HEK293 (cell line): ENCODE measurements around the gene ZNF236.

Experiments used
- CTCF ChIA-PET: fragments of 350-600 bp; formaldehyde crosslinking; extraction: SDS; loops from one replicate; lab custom pipeline; 2021; ENCODE audit warnings: antibody characterized with exemption; lab: Yijun Ruan, JAX
- POLR2A ChIA-PET: fragments of 300-600 bp; formaldehyde crosslinking; extraction: SDS; loops from one replicate; lab custom pipeline; 2020; ENCODE audit warnings: antibody characterized with exemption, inconsistent platforms; lab: Yijun Ruan, JAX
- H3K27ac ChIP-seq: fragments of 200-500 bp; sonication (Bioruptor generic); 2 replicates; pipeline ENCODE4 v1.5.1; 2014; ENCODE audit warnings: low read depth, low read length, control low read depth, inconsistent platforms; ENCODE audit errors: extremely low read depth
- H3K36me3 ChIP-seq, 2 experiments: fragments of 200-500 bp in 1 of 2; sonication (Bioruptor generic) in 1 of 2; 1 replicate in 1 of 2; 2 replicates in 1 of 2; pipeline ENCODE4 v1.5.1; 2014 to 2017; ENCODE audit warnings: inconsistent platforms in 2 of 2, low read length in 2 of 2; ENCODE audit not compliant: control insufficient read depth in 2 of 2, insufficient read depth in 1 of 2
- H3K4me1 ChIP-seq: fragments of 200-500 bp; sonication (Bioruptor generic); 2 replicates; pipeline ENCODE4 v1.5.1; 2014; ENCODE audit warnings: mild to moderate bottlenecking, low read length, inconsistent platforms; ENCODE audit not compliant: control insufficient read depth, insufficient read depth
- H3K4me3 ChIP-seq: 2 replicates; pipeline ENCODE4 v1.5.1; 2011; ENCODE audit warnings: low read depth, mild to moderate bottlenecking, control low read depth, low read length, moderate library complexity
- H3K9me3 ChIP-seq: fragments of 200-500 bp; sonication (Bioruptor generic); 2 replicates; pipeline ENCODE4 v1.5.1; 2014; ENCODE audit warnings: low read depth, low read length, inconsistent platforms; ENCODE audit not compliant: control insufficient read depth, insufficient read depth
- FEZF1 ChIP-seq: fragments of 450-650 bp; formaldehyde crosslinking; IDR thresholded peaks from 2 replicates; pipeline ENCODE4 v1.5.1; 2016; ENCODE audit warnings: missing biosample characterization, missing genetic modification characterization
- GLIS1 ChIP-seq: fragments of 450-650 bp; formaldehyde crosslinking; IDR thresholded peaks from 2 replicates; pipeline ENCODE4 v1.5.1; 2016; ENCODE audit warnings: missing biosample characterization, missing genetic modification characterization
- HOXD13 ChIP-seq: sonication (generic); formaldehyde crosslinking; IDR thresholded peaks from 2 replicates; pipeline ENCODE4 v1.8.0; 2022; ENCODE audit warnings: missing genetic modification reagents, borderline replicate concordance
- SALL2 ChIP-seq: fragments of 450-650 bp; formaldehyde crosslinking; IDR thresholded peaks from 2 replicates; pipeline ENCODE4 v1.5.0; 2017; ENCODE audit warnings: missing biosample characterization, mild to moderate bottlenecking, missing genetic modification characterization, borderline replicate concordance
- SP2 ChIP-seq: fragments of 450-650 bp; formaldehyde crosslinking; IDR thresholded peaks from 2 replicates; pipeline ENCODE4 v1.5.1; 2016; ENCODE audit warnings: missing biosample characterization, missing genetic modification characterization
- ZBTB7A ChIP-seq: fragments of 450-650 bp; formaldehyde crosslinking; IDR thresholded peaks from 2 replicates; pipeline ENCODE4 v1.5.1; 2016; ENCODE audit warnings: low read depth, missing biosample characterization, missing genetic modification characterization
- ZFHX2 ChIP-seq: fragments of 450-650 bp; formaldehyde crosslinking; conservative IDR thresholded peaks from 2 replicates; pipeline ENCODE4 v1.5.1; 2016; ENCODE audit warnings: missing biosample characterization, missing genetic modification characterization
- ZFP69B ChIP-seq: fragments of 450-650 bp; formaldehyde crosslinking; IDR thresholded peaks from 2 replicates; pipeline ENCODE4 v1.5.1; 2016; ENCODE audit warnings: missing biosample characterization, missing genetic modification characterization
- ZNF23 ChIP-seq: fragments of 450-650 bp; formaldehyde crosslinking; IDR thresholded peaks from 2 replicates; pipeline ENCODE4 v1.5.1; 2016; ENCODE audit warnings: missing biosample characterization, missing genetic modification characterization, borderline replicate concordance
- ZNF37A ChIP-seq: fragments of 450-650 bp; IDR thresholded peaks from 2 replicates; pipeline ENCODE4 v1.5.1; 2018; ENCODE audit warnings: missing biosample characterization, missing genetic modification characterization
- ZNF426 ChIP-seq: fragments of 450-650 bp; formaldehyde crosslinking; IDR thresholded peaks from 2 replicates; pipeline ENCODE4 v1.5.1; 2017; ENCODE audit warnings: missing biosample characterization, missing genetic modification characterization, mild to moderate bottlenecking, inconsistent platforms, moderate library complexity
- ZNF621 ChIP-seq: fragments of 450-650 bp; formaldehyde crosslinking; IDR thresholded peaks from 2 replicates; pipeline ENCODE4 v1.5.1; 2017; ENCODE audit warnings: missing biosample characterization, missing genetic modification characterization
- ZNF658 ChIP-seq: fragments of 450-650 bp; formaldehyde crosslinking; IDR thresholded peaks from 2 replicates; pipeline ENCODE4; 2016; ENCODE audit warnings: missing biosample characterization, missing genetic modification characterization
- ZNF660 ChIP-seq: fragments of 450-650 bp; IDR thresholded peaks from 2 replicates; pipeline ENCODE4 v1.5.1; 2018; ENCODE audit warnings: missing biosample characterization, mild to moderate bottlenecking, missing genetic modification characterization
- ZNF76 ChIP-seq: fragments of 450-650 bp; formaldehyde crosslinking; IDR thresholded peaks from 2 replicates; pipeline ENCODE4; 2016; ENCODE audit warnings: low read depth, missing biosample characterization, missing genetic modification characterization, borderline replicate concordance
- ZNF791 ChIP-seq: fragments of 450-650 bp; formaldehyde crosslinking; IDR thresholded peaks from 2 replicates; pipeline ENCODE4 v1.5.1; 2016; ENCODE audit warnings: missing biosample characterization, missing genetic modification characterization
- ZNF837 ChIP-seq: fragments of 450-650 bp; formaldehyde crosslinking; IDR thresholded peaks from 2 replicates; pipeline ENCODE4 v1.5.1; 2016; ENCODE audit warnings: missing biosample characterization, missing genetic modification characterization
- TF ChIP-seq, protein P1 (sequence below): fragments of 450-650 bp; formaldehyde crosslinking; IDR thresholded peaks from 2 replicates; pipeline ENCODE4 v1.5.1; 2017; ENCODE audit warnings: missing biosample characterization, mild to moderate bottlenecking, missing genetic modification characterization, moderate library complexity
- TF ChIP-seq, protein P2 (sequence below): fragments of 450-650 bp; formaldehyde crosslinking; IDR thresholded peaks from 2 replicates; pipeline ENCODE4 v1.5.1; 2016; ENCODE audit warnings: missing biosample characterization, missing genetic modification characterization
- TF ChIP-seq, protein P3 (sequence below): fragments of 450-650 bp; formaldehyde crosslinking; conservative IDR thresholded peaks from 2 replicates; pipeline ENCODE4 v1.5.1; 2016; ENCODE audit warnings: low read depth, missing biosample characterization, missing genetic modification characterization
- TF ChIP-seq, protein P4 (sequence below): fragments of 450-650 bp; formaldehyde crosslinking; IDR thresholded peaks from 2 replicates; pipeline ENCODE4 v1.5.1; 2016; ENCODE audit warnings: missing biosample characterization, missing genetic modification characterization, borderline replicate concordance
- TF ChIP-seq, protein P5 (sequence below): fragments of 450-650 bp; formaldehyde crosslinking; IDR thresholded peaks from 2 replicates; pipeline ENCODE4 v1.5.1; 2016; ENCODE audit warnings: missing biosample characterization, missing genetic modification characterization

ZNF236 gene

DNA sequence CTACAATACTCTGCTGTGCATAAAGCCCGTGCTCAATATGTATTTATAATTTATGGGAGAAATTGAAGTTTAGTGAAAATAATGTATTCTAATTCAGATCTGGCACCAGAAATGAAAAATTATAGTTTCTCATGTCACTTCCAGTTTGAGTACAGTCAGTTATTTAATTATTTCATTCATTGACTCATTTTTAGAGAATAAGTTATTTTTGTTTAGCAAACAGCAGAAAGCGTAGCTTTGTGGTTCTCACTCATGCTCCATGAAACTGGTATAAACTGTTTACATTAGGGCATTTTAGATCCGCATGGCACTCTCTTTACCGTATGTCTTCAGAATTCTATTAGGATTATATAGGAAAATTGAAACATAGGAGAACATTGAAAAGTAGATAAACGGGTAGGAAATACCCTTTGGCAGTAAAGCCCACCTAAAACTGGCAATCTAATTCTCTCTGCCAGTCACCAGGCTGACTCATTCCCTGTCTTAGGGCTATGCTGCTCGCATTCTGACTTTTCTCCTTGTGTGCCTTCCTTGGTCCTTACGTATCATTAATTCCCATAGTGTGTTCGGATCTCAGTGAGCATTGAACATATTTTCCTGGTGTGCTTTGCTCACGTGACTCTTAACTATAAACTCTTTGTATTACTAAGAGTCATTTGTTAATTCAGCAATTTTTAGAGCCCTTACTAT is 106.0 kb downstream of the ZNF236 start:
- Histone ChIP-seq H3K4me3 (no peak overlapping the region), H3K4me1 (no peaks in the 10 kb centered on the region), H3K9me3 (no peaks in the 10 kb centered on the region), H3K36me3 (peaks cover 28 to 85% of the 10 kb centered on the region in 2 experiments), H3K27ac (no peak overlapping the region)
- TF ChIP-seq ZNF660 (tag by site-specific recombination): no peak
- no peak for TF ChIP-seq ZNF37A
- TF ChIP-seq, protein P1, sequence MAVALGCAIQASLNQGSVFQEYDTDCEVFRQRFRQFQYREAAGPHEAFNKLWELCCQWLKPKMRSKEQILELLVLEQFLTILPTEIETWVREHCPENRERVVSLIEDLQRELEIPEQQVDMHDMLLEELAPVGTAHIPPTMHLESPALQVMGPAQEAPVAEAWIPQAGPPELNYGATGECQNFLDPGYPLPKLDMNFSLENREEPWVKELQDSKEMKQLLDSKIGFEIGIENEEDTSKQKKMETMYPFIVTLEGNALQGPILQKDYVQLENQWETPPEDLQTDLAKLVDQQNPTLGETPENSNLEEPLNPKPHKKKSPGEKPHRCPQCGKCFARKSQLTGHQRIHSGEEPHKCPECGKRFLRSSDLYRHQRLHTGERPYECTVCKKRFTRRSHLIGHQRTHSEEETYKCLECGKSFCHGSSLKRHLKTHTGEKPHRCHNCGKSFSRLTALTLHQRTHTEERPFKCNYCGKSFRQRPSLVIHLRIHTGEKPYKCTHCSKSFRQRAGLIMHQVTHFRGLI: no peak
- TF ChIP-seq, protein P2, sequence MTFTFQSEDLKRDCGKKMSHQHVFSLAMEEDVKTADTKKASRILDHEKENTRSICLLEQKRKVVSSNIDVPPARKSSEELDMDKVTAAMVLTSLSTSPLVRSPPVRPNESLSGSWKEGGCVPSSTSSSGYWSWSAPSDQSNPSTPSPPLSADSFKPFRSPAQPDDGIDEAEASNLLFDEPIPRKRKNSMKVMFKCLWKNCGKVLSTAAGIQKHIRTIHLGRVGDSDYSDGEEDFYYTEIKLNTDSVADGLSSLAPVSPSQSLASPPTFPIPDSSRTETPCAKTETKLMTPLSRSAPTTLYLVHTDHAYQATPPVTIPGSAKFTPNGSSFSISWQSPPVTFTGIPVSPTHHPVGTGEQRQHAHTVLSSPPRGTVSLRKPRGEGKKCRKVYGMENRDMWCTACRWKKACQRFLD (tag by site-specific recombination): no peak
- TF ChIP-seq ZFP69B (tag by site-specific recombination): no peak
- TF ChIP-seq ZNF658: no peak
- no peak for TF ChIP-seq SP2 (tag by site-specific recombination)
- TF ChIP-seq ZNF621 (tag by site-specific recombination): no peak
- TF ChIP-seq ZNF837 (tag by site-specific recombination): no peak
- TF ChIP-seq ZNF791 (tag by site-specific recombination): no peak
- no peak for TF ChIP-seq ZNF23
- ChIA-PET POLR2A (no interaction called here), CTCF (no interaction called here)

DNA sequence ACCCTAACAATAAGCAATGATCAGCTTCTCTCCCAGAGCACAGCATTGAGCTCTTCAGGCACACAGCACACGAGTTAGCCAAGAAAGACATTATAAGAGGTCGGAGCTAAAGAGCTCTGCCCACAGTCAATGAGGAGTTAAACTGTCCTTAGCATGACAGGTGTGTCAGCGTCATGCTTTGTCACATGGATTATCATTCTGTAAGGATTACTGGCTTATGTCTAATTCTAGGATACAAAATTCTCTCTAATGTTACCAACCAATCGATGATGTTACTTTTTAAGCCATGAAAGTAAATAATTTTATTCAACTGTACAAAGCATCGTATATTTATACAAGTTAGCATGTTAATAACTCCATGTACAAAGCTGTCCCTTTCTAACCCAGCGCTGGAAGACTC is 108.8 kb downstream of the ZNF236 start:
- ChIA-PET POLR2A (no interaction called here), CTCF (interaction anchor here (1.2 to 4.6 kb wide), 5 partner anchors 8 to 128 kb away, joined by 3 to 38 read pairs (median 4); no protein-coding TSS in a partner anchor)
- peaks cover 20 to 68% of the 10 kb centered on the region in 2 experiments for H3K36me3 ChIP-seq
- H3K4me3 ChIP-seq: no peak overlapping the region
- no peaks in the 10 kb centered on the region for H3K4me1 ChIP-seq
- no peaks in the 10 kb centered on the region for H3K9me3 ChIP-seq
- H3K27ac ChIP-seq: no peak overlapping the region
- no peak for TF ChIP-seq SALL2 (tag by site-specific recombination)
- TF ChIP-seq GLIS1: no peak
- no peak for TF ChIP-seq ZBTB7A (tag by site-specific recombination)
- TF ChIP-seq, protein P3, sequence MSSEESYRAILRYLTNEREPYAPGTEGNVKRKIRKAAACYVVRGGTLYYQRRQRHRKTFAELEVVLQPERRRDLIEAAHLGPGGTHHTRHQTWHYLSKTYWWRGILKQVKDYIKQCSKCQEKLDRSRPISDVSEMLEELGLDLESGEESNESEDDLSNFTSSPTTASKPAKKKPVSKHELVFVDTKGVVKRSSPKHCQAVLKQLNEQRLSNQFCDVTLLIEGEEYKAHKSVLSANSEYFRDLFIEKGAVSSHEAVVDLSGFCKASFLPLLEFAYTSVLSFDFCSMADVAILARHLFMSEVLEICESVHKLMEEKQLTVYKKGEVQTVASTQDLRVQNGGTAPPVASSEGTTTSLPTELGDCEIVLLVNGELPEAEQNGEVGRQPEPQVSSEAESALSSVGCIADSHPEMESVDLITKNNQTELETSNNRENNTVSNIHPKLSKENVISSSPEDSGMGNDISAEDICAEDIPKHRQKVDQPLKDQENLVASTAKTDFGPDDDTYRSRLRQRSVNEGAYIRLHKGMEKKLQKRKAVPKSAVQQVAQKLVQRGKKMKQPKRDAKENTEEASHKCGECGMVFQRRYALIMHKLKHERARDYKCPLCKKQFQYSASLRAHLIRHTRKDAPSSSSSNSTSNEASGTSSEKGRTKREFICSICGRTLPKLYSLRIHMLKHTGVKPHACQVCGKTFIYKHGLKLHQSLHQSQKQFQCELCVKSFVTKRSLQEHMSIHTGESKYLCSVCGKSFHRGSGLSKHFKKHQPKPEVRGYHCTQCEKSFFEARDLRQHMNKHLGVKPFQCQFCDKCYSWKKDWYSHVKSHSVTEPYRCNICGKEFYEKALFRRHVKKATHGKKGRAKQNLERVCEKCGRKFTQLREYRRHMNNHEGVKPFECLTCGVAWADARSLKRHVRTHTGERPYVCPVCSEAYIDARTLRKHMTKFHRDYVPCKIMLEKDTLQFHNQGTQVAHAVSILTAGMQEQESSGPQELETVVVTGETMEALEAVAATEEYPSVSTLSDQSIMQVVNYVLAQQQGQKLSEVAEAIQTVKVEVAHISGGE (tag by site-specific recombination): no peak
- TF ChIP-seq, protein P4, sequence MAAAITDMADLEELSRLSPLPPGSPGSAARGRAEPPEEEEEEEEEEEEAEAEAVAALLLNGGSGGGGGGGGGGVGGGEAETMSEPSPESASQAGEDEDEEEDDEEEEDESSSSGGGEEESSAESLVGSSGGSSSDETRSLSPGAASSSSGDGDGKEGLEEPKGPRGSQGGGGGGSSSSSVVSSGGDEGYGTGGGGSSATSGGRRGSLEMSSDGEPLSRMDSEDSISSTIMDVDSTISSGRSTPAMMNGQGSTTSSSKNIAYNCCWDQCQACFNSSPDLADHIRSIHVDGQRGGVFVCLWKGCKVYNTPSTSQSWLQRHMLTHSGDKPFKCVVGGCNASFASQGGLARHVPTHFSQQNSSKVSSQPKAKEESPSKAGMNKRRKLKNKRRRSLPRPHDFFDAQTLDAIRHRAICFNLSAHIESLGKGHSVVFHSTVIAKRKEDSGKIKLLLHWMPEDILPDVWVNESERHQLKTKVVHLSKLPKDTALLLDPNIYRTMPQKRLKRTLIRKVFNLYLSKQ (tag by site-specific recombination): no peak
- TF ChIP-seq, protein P5, sequence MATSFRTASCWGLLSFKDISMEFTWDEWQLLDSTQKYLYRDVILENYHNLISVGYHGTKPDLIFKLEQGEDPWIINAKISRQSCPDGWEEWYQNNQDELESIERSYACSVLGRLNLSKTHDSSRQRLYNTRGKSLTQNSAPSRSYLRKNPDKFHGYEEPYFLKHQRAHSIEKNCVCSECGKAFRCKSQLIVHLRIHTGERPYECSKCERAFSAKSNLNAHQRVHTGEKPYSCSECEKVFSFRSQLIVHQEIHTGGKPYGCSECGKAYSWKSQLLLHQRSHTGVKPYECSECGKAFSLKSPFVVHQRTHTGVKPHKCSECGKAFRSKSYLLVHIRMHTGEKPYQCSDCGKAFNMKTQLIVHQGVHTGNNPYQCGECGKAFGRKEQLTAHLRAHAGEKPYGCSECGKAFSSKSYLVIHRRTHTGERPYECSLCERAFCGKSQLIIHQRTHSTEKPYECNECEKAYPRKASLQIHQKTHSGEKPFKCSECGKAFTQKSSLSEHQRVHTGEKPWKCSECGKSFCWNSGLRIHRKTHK (tag by site-specific recombination): no peak
- TF ChIP-seq ZFHX2 (tag by site-specific recombination): no peak
- TF ChIP-seq ZNF426 (tag by site-specific recombination): no peak
- no peak for TF ChIP-seq ZNF76 (tag by site-specific recombination)
- no peak for TF ChIP-seq HOXD13 (CRISPR knock-in tag)
- TF ChIP-seq FEZF1 (tag by site-specific recombination): no peak
